Measurements from ENCODE around the gene LCE2D.
"Not testable (repeated sequence)": the region's sequence is repeated elsewhere in the genome, so short reads cannot be mapped to it uniquely, and the experiment has no call there.

The LCE2D gene

GRCh38 chr1:152667648-152668047, 4.5 kb downstream of the LCE2D start:
- no peak for DNase-seq
- TF ChIP-seq GATA1 (IDR thresholded peaks at IDR 0.05; ENCODE audit: low read depth, low read length) (no peak), POLR2A (IDR thresholded peaks at IDR 0.05; ENCODE audit: low read length) (no peak)

- TF ChIP-seq POLR2A (IDR thresholded peaks at IDR 0.05; ENCODE audit: low read length) (no peak), GATA1 (IDR thresholded peaks at IDR 0.05; ENCODE audit: low read depth, low read length) (no peak)
- no peak for DNase-seq
Observed at GRCh38 chr1:152673016-152673415, 9.8 kb downstream of the LCE2D start.

GRCh38 chr1:152674983-152675382, 11.8 kb downstream of the LCE2D start, which contains the start of gene LCE2C:
Gene LCE2C (plus strand): TSS chr1:152675279. CDS start chr1:152676016, 737 bp downstream.
- DNase-seq = not testable (repeated sequence)

- no peak for DNase-seq
- TF ChIP-seq GATA1 (IDR thresholded peaks at IDR 0.05; ENCODE audit: low read depth, low read length) (no peak), POLR2A (IDR thresholded peaks at IDR 0.05; ENCODE audit: low read length) (no peak)
Observed at GRCh38 chr1:152679459-152679858, 16.3 kb downstream of the LCE2D start.

GRCh38 chr1:152681616-152682015, 18.4 kb downstream of the LCE2D start:
- no peak for DNase-seq
- TF ChIP-seq GATA1 (IDR thresholded peaks at IDR 0.05; ENCODE audit: low read depth, low read length) (no peak), POLR2A (IDR thresholded peaks at IDR 0.05; ENCODE audit: low read length) (no peak)

GRCh38 chr1:152683846-152684245, 20.7 kb downstream of the LCE2D start:
- TF ChIP-seq GATA1 (IDR thresholded peaks at IDR 0.05; ENCODE audit: low read depth, low read length) (no peak), POLR2A (IDR thresholded peaks at IDR 0.05; ENCODE audit: low read length) (no peak)
- DNase-seq = no peak

GRCh38 chr1:152685823-152686222, 22.6 kb downstream of the LCE2D start, which contains the start of gene LCE2B:
Gene LCE2B (plus strand): TSS chr1:152686123. CDS start chr1:152686844, 721 bp downstream.
- not testable (repeated sequence) for DNase-seq

- no peak for TF ChIP-seq GATA1 (IDR thresholded peaks at IDR 0.05; ENCODE audit: low read depth, low read length)
- no peak for DNase-seq
Observed at GRCh38 chr1:152697701-152698600, 34.8 kb downstream of the LCE2D start, which contains the start of gene LCE2A. Gene LCE2A (plus strand): TSS chr1:152698345. CDS start chr1:152698902, 557 bp downstream.

- no peak for DNase-seq
- no peak for TF ChIP-seq POLR2A (IDR thresholded peaks at IDR 0.05; ENCODE audit: low read length)
- no peak for TF ChIP-seq GATA1 (IDR thresholded peaks at IDR 0.05; ENCODE audit: low read depth, low read length)
Observed at GRCh38 chr1:152699746-152700145, 36.6 kb downstream of the LCE2D start.

GRCh38 chr1:152707860-152708259, 44.7 kb downstream of the LCE2D start, which contains the start of gene LCE4A:
Gene LCE4A (plus strand): TSS chr1:152708160. CDS start chr1:152709076, 916 bp downstream.
- DNase-seq = no peak
- TF ChIP-seq GATA1 (IDR thresholded peaks at IDR 0.05; ENCODE audit: low read depth, low read length) (no peak), POLR2A (IDR thresholded peaks at IDR 0.05; ENCODE audit: low read length) (no peak)

Data from erythroblast (primary cell).